Jurkat, Clone E6-1 (cell line): ENCODE results near the gene CNGA2.

Experiments
- DNase-seq: peaks from one replicate; pipeline ENCODE4 v3.0.0-alpha.2; 2011; ENCODE audit warnings: low read depth, low spot score
- H3K4me3 ChIP-seq: 2 replicates; pipeline ENCODE4 v1.5.1; 2011; ENCODE audit warnings: mild to moderate bottlenecking, low read length, control low read depth, moderate library complexity

The CNGA2 gene

GRCh38 chrX:151708821-151709220 lies 25.7 kb upstream of the CNGA2 start:
- DNase-seq: no peak
- no peak overlapping the region for H3K4me3 ChIP-seq

- no peak overlapping the region for H3K4me3 ChIP-seq
- no peak for DNase-seq
These were observed 24.1 kb upstream of the CNGA2 start for GRCh38 chrX:151710457-151710856.

DNA sequence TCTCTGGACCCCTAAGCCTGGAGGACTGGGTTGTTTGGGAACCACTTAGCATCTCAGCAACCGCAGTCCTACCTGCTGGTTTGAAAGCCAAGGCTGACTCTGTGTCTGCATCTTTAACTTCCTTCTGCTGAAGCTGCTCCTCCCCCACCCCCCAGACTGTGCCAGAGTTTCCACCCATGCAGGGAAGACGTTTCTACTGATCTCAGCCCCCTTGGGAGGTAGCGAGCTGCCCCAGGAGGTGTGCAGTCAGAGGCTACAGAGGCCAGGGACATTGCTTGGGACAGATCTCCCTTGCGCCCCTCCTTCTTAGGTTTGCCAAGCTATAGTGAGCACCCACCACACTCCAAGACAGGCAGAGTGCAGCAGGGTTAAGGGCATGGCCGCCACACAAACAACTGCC lies 23.4 kb upstream of the CNGA2 start:
- DNase-seq: no peak

DNA sequence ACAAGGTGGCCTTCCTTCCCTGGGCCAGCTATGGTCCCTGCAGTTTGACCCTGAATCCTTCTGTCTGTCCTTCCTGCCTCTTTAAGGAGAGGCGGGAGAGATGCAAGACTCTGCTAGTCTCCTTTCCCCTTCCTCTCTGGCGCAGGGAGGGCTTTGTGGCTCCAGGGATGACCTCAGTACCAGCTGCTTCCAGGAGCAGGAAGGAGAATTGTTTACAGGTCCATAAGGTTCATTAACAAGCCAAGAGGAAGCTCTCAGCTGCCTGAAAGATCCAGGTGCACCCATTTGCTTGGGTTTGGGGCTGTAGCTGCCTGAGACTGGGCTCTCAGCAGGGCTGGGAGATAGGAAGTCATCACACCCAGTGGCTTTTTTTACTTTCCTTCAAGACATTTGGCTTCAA lies 22.8 kb upstream of the CNGA2 start:
- no peak overlapping the region for H3K4me3 ChIP-seq
- DNase-seq: no peak

More for the DNA sequence above, 23.4 kb upstream of the CNGA2 start:
- H3K4me3 ChIP-seq: no peak overlapping the region

DNA sequence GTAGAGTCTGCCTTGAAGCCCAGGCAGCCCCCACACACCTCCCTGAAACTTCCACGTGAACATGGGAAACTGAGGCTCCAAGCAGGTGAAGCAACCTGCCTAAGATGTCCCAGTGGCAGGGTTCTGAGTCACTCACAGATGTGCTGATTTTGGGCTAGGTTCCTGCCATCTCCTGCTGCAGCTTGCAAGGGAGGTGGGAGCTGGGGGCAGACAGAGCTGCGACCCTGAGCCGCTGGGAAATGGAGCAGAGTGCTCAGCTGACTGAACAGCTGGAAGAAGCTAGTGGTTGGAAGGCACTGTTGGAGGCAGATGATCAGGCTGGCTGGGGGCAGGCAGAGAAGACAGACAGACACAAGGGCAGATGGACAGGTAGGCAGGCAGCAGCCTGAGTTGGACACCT lies 22.3 kb upstream of the CNGA2 start:
- DNase-seq: no peak
- H3K4me3 ChIP-seq: no peak overlapping the region

DNA sequence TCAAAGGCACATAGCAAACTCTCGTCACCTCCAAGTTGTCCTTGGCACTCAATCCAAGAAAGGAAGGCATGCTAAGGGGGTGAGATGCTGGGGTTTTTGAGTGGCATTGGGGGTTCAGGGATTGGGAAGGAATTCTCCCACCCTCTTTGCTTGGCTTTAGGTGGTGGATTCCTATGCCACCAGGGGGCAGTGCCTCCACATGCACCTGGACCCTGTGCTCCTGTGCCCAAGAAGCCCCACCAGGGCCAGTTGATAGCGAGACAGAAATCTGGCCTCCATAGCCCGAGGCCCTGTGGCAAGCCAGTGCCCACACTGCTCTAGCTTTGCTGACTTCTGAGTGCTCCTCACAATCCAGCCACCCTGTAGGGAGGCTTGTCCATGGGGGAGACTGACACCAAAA lies 20.7 kb upstream of the CNGA2 start:
- peak; percentile 1 for DNase-seq
- no peak overlapping the region for H3K4me3 ChIP-seq

DNA sequence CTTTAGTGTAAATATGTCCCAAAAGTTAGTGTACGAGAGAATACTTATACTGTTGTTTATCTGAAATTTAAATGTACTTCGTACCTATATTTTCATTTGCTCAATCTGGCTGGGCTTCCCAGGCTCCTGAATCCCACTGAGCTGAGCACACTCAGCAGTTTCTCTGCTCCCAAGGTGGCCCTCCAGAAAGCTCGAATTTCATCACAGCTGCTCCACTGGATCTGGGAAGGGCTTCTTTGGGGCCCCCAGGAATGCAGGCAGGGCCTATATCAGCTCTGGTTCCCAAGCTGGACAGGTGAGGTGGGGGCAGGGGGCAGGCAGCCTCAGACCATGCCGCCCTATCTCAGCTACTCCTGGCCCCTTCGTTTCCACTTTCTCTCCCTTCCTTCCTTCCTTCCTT lies 20.2 kb upstream of the CNGA2 start:
- DNase-seq: no peak
- no peak overlapping the region for H3K4me3 ChIP-seq

GRCh38 chrX:151715752-151716151 lies 18.8 kb upstream of the CNGA2 start, which contains the start of gene FATE1:
TSS of gene FATE1 (plus strand) at chrX:151716035. CDS start at chrX:151716120, 85 bp downstream.
- no peak within 1 kb of the TSS for H3K4me3 ChIP-seq
- no peak for DNase-seq

DNA sequence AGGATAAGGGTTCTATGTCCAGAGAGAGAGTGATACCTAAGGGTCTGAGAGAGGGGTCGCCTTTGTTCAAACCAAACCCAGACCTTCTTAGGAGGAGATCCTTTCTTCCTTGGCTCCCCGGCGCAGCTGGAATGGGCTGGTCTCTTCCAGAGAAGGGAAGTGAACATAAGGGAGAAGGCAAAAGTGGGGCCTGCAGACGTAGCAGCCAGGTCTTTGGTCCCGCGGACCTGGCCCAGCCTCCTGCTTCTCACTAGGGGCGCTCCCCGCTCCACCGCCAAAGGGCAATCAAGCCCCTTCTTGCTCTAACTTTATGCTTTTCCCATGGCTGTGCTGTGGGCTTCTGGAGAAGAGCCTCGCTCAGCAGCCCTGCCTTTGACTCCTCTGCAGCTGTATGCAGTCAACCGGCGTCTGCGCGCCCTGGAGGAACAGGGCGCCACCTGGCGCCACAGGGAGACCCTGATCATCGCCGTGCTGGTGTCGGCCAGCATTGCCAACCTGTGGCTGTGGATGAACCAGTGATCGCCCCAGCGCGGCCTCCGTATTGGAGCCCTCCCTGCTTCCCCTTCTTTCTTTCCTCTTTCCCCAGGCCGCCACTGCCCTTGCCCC lies 12.2 kb upstream of the CNGA2 start:
- no peak for DNase-seq
- no peak overlapping the region for H3K4me3 ChIP-seq

DNA sequence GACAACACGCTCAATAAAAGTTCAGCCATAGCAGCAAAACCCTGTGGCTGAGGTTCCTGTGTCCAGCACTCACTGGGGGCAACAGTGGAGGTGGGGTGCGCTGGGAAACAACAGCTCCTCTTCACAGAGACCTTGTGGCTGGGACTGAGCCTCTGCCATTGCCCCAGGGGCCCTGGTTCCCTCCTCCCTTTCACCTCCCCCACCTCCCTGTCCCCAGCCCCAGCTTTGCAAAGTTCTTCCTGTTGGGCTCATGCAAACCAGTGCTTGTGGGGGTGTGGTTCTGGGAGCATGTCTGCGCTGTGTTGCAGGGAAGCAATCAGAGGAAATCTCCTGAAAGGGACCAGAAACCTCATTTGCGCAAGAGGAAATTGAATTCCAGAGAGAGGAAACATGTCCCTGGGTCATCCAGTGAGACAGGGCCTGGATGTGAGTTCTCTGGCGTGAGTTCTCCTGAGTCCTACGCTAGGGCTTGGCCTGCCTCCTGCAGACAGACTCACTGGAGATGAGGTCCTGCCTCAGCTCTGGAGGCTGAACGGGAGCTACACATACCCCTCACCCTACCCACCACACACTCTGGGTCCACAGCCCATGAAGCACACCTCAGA lies 11.3 kb upstream of the CNGA2 start:
- no peak for DNase-seq
- no peak overlapping the region for H3K4me3 ChIP-seq

DNA sequence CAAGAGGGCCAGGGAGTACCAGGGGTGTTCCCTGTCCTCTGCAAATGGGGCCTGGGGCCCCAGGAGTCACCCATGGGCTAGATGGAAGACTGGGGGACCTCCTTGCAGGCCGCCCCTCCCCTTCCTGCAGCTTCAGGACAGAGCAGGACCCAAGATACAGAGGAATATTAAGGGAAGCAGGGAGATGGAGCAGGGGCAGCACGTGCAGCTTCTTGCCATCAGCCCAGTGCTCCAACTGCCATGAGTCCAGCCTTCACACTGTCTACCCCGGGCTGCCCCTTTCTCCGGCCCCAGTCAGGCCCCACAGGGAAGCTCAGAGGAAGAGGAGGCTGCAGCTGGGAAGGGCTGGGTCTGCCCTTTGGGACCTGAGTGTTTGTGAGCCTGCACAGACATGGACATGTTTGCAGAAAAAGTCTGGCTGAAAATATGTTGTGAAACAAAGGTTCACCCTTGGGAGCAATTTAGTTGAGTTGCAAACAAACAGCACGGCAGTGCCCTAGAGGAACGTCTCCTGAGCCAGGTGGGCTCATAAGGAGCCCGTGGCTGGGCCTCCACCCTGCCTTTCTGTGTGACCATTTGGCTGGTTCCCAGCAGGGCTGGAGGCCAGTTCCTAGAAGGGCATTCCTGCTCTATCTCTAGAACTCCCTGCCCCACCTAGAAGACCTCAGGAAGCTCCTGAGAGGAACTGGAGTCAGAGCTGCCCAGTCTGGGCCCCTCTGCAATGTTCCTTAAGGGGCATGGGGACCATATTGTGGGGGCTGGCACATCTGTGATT lies 9.8 kb upstream of the CNGA2 start:
- no peak overlapping the region for H3K4me3 ChIP-seq
- no peak for DNase-seq

DNA sequence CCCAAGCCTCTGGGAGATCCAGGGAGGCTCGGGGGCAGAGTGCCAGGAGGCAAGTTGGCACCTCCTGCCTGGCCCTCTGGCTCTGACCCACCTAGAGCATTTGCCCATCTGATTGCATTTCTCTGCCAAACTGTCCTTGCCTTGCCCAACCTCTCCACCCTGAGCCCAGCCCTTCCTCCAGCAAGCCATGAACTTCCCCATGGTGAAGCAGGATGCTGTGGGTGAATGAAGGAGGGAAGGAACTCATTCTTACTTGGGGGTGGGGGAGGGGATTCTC lies 9.3 kb upstream of the CNGA2 start:
- H3K4me3 ChIP-seq: no peak overlapping the region
- DNase-seq: no peak

GRCh38 chrX:151726751-151727150 lies 7.8 kb upstream of the CNGA2 start:
- no peak for DNase-seq
- no peak overlapping the region for H3K4me3 ChIP-seq

GRCh38 chrX:151727346-151727745 lies 7.2 kb upstream of the CNGA2 start:
- no peak overlapping the region for H3K4me3 ChIP-seq
- no peak for DNase-seq

- DNase-seq: no peak
- no peak overlapping the region for H3K4me3 ChIP-seq
These were observed 5.4 kb upstream of the CNGA2 start for GRCh38 chrX:151729056-151729725.

DNA sequence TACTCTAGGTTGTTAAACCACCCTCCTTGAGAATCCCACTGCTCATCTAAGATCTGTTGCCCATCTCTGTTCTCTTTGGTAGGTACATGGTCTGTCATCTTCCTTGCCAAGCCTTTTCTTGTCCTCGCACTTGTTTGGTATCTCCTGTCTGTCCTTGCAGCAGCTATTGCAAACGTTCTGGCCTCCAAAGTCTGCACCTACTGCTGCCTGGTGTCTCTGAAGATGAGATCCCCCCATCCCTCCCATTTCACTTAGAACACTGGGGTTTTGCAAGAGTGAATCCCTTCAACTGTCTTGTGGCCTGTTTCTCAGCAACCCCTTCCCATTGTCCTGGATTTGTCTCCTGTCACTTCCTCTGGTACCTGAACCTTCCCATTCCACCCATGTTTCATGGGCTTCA lies 673 bp downstream of the CNGA2 start:
- no peak for DNase-seq
- no peak overlapping the region for H3K4me3 ChIP-seq

- no peak overlapping the region for H3K4me3 ChIP-seq
- DNase-seq: no peak
These were observed 2.1 kb downstream of the CNGA2 start for GRCh38 chrX:151736685-151737084.

- DNase-seq: no peak
- no peak overlapping the region for H3K4me3 ChIP-seq
These were observed 2.9 kb downstream of the CNGA2 start for GRCh38 chrX:151737494-151737893.

DNA sequence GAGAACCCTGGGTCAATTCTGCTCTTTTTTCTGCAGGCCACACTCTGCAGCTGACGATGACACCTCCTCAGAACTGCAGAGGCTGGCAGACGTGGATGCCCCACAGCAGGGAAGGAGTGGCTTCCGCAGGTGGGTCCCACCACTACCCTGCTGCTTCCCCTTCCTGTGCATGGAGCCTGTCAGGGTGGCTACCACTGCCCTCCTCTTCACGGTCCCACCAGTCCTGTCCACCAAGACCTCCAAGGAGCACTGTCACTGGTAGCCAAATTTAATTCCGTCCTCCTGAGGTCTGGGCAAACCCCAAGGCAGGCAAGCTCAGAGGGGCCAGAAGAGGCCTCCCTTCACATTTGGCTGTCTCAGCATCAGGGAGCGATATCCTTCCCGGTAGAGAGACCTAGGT lies 4.2 kb downstream of the CNGA2 start:
- no peak overlapping the region for H3K4me3 ChIP-seq
- no peak for DNase-seq

- no peak for DNase-seq
- H3K4me3 ChIP-seq: no peak overlapping the region
These were observed 7.1 kb downstream of the CNGA2 start for GRCh38 chrX:151741606-151742005.
